Measurements from ENCODE around the gene CCNJ. TPM values are rescaled to one million over a fixed set of nuclear protein-coding genes. Genes with fewer than 3 reads are reported as not detected.

CCNJ gene
- total RNA-seq, 2 donors from 2014 or later, result 24.4 to 25.7 TPM

GRCh38 chr10:96089670-96090462, 46.5 kb downstream of the CCNJ start:
- WGBS, 2 experiments (ENCODE audit: insufficient coverage in 1 of 2, insufficient read length in 1 of 2), result 96% methylated on average over 32 to 36 of the region's 47 CpGs
- Histone ChIP-seq H3K9ac (ENCODE audit: extremely low read depth, low read length, poor library complexity, severe bottlenecking) (no peak overlapping the region), H3K4me3 (ENCODE audit: low read length) (no peak overlapping the region), H3K27me3 (ENCODE audit: control insufficient read depth, insufficient read depth, low read length, poor library complexity, severe bottlenecking) (no peaks in the 10 kb centered on the region), H3K27ac (ENCODE audit: low read depth, low read length) (no peak overlapping the region), H3K4me1 (ENCODE audit: control insufficient read depth, insufficient read depth, low read length) (no peaks in the 10 kb centered on the region), H3K36me3 (ENCODE audit: control insufficient read depth, insufficient read depth, low read length) (no peaks in the 10 kb centered on the region), H3K9me3 (ENCODE audit: control insufficient read depth, low read length) (no peaks in the 10 kb centered on the region)
- peaks cover 5% of the 10 kb centered on the region for H3K27me3 Mint-ChIP-seq (ENCODE audit: insufficient read depth)
- H3K9me3 Mint-ChIP-seq, result no peaks in the 10 kb centered on the region
- H3K4me3 Mint-ChIP-seq, result no peak overlapping the region
- H3K36me3 Mint-ChIP-seq (ENCODE audit: low read depth), result no peaks in the 10 kb centered on the region
- DNase-seq, result no peak
- TF ChIP-seq CTCF (conservative IDR thresholded peaks at IDR 0.05), result no peak
- H3K27ac Mint-ChIP-seq, result no peak overlapping the region
- H3K4me1 Mint-ChIP-seq, result no peaks in the 10 kb centered on the region

- Mint-ChIP-seq H3K4me3 (no peak overlapping the region), H3K9me3 (no peaks in the 10 kb centered on the region), H3K27ac (no peak overlapping the region), H3K4me1 (no peaks in the 10 kb centered on the region), H3K36me3 (ENCODE audit: low read depth) (no peaks in the 10 kb centered on the region), H3K27me3 (ENCODE audit: insufficient read depth) (peaks cover 5% of the 10 kb centered on the region)
- no peak for TF ChIP-seq CTCF (conservative IDR thresholded peaks at IDR 0.05)
- H3K9ac ChIP-seq (ENCODE audit: extremely low read depth, low read length, poor library complexity, severe bottlenecking), result no peak overlapping the region
- H3K36me3 ChIP-seq (ENCODE audit: control insufficient read depth, insufficient read depth, low read length), result no peaks in the 10 kb centered on the region
- no peak for DNase-seq
- no peaks in the 10 kb centered on the region for H3K4me1 ChIP-seq (ENCODE audit: control insufficient read depth, insufficient read depth, low read length)
- no peak overlapping the region for H3K27ac ChIP-seq (ENCODE audit: low read depth, low read length)
- no peak overlapping the region for H3K4me3 ChIP-seq (ENCODE audit: low read length)
- no peaks in the 10 kb centered on the region for H3K27me3 ChIP-seq (ENCODE audit: control insufficient read depth, insufficient read depth, low read length, poor library complexity, severe bottlenecking)
- H3K9me3 ChIP-seq (ENCODE audit: control insufficient read depth, low read length), result no peaks in the 10 kb centered on the region
- 93 to 94% methylated on average over 7 to 9 of the region's 9 CpGs for WGBS, 2 experiments (ENCODE audit: insufficient coverage in 1 of 2, insufficient read length in 1 of 2)
Observed at GRCh38 chr10:96090463-96090800, 47.0 kb downstream of the CCNJ start.

GRCh38 chr10:96092999-96093767, 49.8 kb downstream of the CCNJ start:
- Histone ChIP-seq H3K4me1 (ENCODE audit: control insufficient read depth, insufficient read depth, low read length) (no peaks in the 10 kb centered on the region), H3K27me3 (ENCODE audit: control insufficient read depth, insufficient read depth, low read length, poor library complexity, severe bottlenecking) (no peaks in the 10 kb centered on the region), H3K4me3 (ENCODE audit: low read length) (no peak overlapping the region), H3K27ac (ENCODE audit: low read depth, low read length) (no peak overlapping the region), H3K9me3 (ENCODE audit: control insufficient read depth, low read length) (no peaks in the 10 kb centered on the region), H3K36me3 (ENCODE audit: control insufficient read depth, insufficient read depth, low read length) (no peaks in the 10 kb centered on the region), H3K9ac (ENCODE audit: extremely low read depth, low read length, poor library complexity, severe bottlenecking) (no peak overlapping the region)
- no peak for TF ChIP-seq CTCF (conservative IDR thresholded peaks at IDR 0.05)
- Mint-ChIP-seq H3K4me3 (no peak overlapping the region), H3K9me3 (no peaks in the 10 kb centered on the region), H3K4me1 (no peaks in the 10 kb centered on the region), H3K27me3 (ENCODE audit: insufficient read depth) (peaks cover 5% of the 10 kb centered on the region), H3K27ac (no peak overlapping the region), H3K36me3 (ENCODE audit: low read depth) (no peaks in the 10 kb centered on the region)
- no peak for DNase-seq
- WGBS, 2 experiments (ENCODE audit: insufficient coverage in 1 of 2, insufficient read length in 1 of 2), result 88 to 96% methylated on average over 7 to 8 of the region's 8 CpGs

All from endodermal cell (in vitro differentiated cells).